Suppressor macrophage (primary cell): ENCODE measurements around the gene RUNDC1.
"Not testable (repeated sequence)": the region's sequence is repeated elsewhere in the genome, so short reads cannot be mapped to it uniquely, and the experiment has no call there.

ENCODE experiments used
- DNase-seq, 4 experiments: peaks; one replicate each; pipeline ENCODE4 v3.0.0-alpha.2; 2020 to 2022

The RUNDC1 gene

GRCh38 chr17:42991471-42991870, 11.1 kb downstream of the RUNDC1 start:
- DNase-seq = no peak

- DNase-seq = no peak
These were observed 12.5 kb downstream of the RUNDC1 start for GRCh38 chr17:42992872-42993271.

- DNase-seq = not testable (repeated sequence)
These were observed 13.5 kb downstream of the RUNDC1 start for GRCh38 chr17:42993913-42994312.

- DNase-seq = no peak
These were observed 17.1 kb downstream of the RUNDC1 start for GRCh38 chr17:42997390-42997983.

- peak; percentile 98 to 100 (median 99) for DNase-seq
These were observed 17.9 kb downstream of the RUNDC1 start, which contains the start of gene RPL27 for GRCh38 chr17:42997984-42998938. Gene RPL27, plus strand, starts transcription at chr17:42998419. Its CDS starts 332 bp downstream, at chr17:42998751.

- DNase-seq = no peak
These were observed 18.7 kb downstream of the RUNDC1 start for GRCh38 chr17:42999003-42999525.

GRCh38 chr17:43000894-43001293, 20.5 kb downstream of the RUNDC1 start:
- DNase-seq = not testable (repeated sequence)

GRCh38 chr17:43003542-43004172, 23.3 kb downstream of the RUNDC1 start:
- no peak for DNase-seq

- peak; percentile 80 to 92 (median 90) for DNase-seq
These were observed 26.5 kb downstream of the RUNDC1 start, which contains the start of gene IFI35 for GRCh38 chr17:43006639-43007551. Gene IFI35, plus strand, starts transcription at chr17:43006784. Its CDS starts 164 bp downstream, at chr17:43006948.

- DNase-seq = peak in 1 of 4 experiments; percentile 1
These were observed 30.4 kb downstream of the RUNDC1 start for GRCh38 chr17:43010667-43011308.

GRCh38 chr17:43011728-43012472, 31.5 kb downstream of the RUNDC1 start:
- DNase-seq = no peak

GRCh38 chr17:43013296-43013695, 32.9 kb downstream of the RUNDC1 start:
- no peak for DNase-seq

GRCh38 chr17:43014020-43014648, 33.8 kb downstream of the RUNDC1 start:
- DNase-seq = peak in 3 of 4 experiments; percentile 54 to 59 (median 58)

- DNase-seq = no peak
These were observed 34.5 kb downstream of the RUNDC1 start for GRCh38 chr17:43014649-43015542.

- DNase-seq = no peak
These were observed 35.2 kb downstream of the RUNDC1 start for GRCh38 chr17:43015579-43015978.

GRCh38 chr17:43016216-43016615, 35.9 kb downstream of the RUNDC1 start:
- no peak for DNase-seq

- peak; percentile 35 to 65 (median 57) for DNase-seq
These were observed 37.9 kb downstream of the RUNDC1 start for GRCh38 chr17:43018008-43018853.

GRCh38 chr17:43018932-43019331, 38.6 kb downstream of the RUNDC1 start:
- DNase-seq = peak in 2 of 4 experiments; percentile 31 to 34
